Measurements from ENCODE around the gene KCND2.

DNA sequence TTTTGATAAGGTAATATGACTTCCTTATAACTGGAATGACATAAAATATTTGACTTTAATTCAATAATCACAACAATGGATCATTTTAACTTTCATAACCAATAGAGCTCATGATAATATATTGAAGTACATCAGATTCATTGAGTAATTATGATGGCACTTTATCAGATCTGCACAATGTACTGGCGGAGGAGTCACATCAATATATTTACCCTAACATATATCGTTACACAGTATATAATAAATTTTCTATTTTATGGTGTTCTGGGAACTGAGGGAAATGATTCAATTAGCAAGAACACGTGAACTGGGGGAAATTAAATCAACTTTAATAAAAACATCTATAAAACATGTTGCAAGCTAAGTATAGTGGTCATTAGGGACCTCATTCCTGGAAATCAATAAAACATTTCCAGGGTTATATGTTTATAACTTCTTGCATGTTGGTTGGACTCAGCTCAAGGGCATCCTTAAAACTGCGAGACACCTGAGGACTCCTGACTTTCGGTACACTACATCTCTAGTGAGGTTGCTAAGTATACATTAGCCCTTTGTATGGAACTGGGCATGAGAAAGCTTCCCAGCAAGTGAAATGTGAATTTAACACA lies 254.0 kb downstream of the KCND2 start:
- TF ChIP-seq, protein P1, sequence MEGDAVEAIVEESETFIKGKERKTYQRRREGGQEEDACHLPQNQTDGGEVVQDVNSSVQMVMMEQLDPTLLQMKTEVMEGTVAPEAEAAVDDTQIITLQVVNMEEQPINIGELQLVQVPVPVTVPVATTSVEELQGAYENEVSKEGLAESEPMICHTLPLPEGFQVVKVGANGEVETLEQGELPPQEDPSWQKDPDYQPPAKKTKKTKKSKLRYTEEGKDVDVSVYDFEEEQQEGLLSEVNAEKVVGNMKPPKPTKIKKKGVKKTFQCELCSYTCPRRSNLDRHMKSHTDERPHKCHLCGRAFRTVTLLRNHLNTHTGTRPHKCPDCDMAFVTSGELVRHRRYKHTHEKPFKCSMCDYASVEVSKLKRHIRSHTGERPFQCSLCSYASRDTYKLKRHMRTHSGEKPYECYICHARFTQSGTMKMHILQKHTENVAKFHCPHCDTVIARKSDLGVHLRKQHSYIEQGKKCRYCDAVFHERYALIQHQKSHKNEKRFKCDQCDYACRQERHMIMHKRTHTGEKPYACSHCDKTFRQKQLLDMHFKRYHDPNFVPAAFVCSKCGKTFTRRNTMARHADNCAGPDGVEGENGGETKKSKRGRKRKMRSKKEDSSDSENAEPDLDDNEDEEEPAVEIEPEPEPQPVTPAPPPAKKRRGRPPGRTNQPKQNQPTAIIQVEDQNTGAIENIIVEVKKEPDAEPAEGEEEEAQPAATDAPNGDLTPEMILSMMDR (conservative IDR thresholded peaks at IDR 0.05; ENCODE audit: low read depth, low read length), result no peak
- TF ChIP-seq, protein P2, sequence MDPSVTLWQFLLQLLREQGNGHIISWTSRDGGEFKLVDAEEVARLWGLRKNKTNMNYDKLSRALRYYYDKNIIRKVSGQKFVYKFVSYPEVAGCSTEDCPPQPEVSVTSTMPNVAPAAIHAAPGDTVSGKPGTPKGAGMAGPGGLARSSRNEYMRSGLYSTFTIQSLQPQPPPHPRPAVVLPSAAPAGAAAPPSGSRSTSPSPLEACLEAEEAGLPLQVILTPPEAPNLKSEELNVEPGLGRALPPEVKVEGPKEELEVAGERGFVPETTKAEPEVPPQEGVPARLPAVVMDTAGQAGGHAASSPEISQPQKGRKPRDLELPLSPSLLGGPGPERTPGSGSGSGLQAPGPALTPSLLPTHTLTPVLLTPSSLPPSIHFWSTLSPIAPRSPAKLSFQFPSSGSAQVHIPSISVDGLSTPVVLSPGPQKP (IDR thresholded peaks at IDR 0.05; ENCODE audit: borderline replicate concordance, low read depth, low read length), result no peak
- TF ChIP-seq MXI1 (IDR thresholded peaks at IDR 0.05; ENCODE audit: borderline replicate concordance, low read depth, low read length), result no peak
- no peak for TF ChIP-seq RAD21 (IDR thresholded peaks at IDR 0.05; ENCODE audit: low read length)
- TF ChIP-seq POLR2A (IDR thresholded peaks at IDR 0.05; ENCODE audit: low read depth, low read length), result no peak
